DMS 273 (cell line): ENCODE measurements around the gene RTEL1.
"Not testable (repeated sequence)": the region's sequence is repeated elsewhere in the genome, so short reads cannot be mapped to it uniquely, and the experiment has no call there.

ENCODE experiments used
- DNase-seq: peaks from one replicate; lab custom pipeline; 2025; ENCODE audit not compliant: unreplicated experiment; lab: John Stamatoyannopoulos, UW

RTEL1 gene

DNA sequence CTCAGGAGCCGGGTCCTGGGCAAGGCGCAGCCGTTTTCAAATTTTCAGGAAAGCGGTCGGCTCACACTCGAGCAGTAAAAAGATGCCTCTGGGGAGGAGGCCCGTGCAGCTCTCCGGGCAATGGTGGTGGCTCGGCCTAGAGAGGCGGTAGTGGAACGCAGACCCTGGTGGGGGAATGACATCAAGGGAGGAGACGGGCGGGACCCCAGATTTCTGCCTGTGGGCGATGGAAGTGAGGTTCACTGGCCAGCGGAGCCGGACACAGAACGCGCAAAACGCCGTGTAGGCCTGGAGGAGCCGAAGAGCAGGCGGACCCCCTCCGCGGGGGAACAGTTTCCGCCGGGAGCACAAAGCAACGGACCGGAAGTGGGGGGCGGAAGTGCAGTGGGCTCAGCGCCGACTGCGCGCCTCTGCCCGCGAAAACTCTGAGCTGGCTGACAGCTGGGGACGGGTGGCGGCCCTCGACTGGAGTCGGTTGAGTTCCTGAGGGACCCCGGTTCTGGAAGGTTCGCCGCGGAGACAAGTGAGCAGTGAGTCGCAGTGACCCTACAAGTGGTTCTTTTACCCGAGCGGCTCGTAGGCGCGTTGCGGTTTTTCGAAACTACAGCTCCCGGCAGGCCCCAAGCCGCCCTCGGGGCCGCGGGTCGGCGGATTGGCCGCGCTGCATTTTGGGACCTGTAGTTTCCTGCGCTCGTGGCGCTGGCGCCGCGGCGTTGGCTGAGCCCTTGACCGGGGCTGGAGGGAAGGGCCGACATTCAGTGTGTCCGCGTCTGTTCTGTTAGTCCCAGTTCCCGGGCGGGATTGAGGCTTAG is at the start of gene RTEL1:
TSS of gene RTEL1 (plus strand) at position 376 of the 812 bp plus-strand sequence. CDS start 1,091 bp downstream, outside the sequence.
- peak; percentile 96 for DNase-seq

GRCh38 chr20:63610581-63611435 is 47.3 kb upstream of the RTEL1 start:
- DNase-seq, result no peak

DNA sequence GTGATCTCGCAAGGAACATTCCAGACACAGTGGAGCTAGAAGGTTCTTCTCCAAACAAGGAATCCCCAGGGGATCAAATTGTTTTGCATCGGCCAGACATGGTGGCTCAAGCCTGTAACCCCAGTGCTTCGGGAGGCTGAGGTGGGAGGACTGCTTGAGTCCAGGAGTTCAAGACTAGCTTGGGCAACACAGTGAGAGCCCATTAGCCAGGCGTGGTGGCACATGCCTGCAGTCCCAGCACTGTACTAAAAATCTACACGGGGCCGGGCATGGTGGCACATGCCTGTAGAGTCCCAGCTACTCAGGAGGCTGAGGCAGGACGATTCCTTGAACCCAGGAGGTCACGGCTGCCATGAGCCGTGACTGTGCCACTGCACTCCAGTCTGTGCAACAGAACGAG is 46.5 kb upstream of the RTEL1 start:
- no peak for DNase-seq

DNA sequence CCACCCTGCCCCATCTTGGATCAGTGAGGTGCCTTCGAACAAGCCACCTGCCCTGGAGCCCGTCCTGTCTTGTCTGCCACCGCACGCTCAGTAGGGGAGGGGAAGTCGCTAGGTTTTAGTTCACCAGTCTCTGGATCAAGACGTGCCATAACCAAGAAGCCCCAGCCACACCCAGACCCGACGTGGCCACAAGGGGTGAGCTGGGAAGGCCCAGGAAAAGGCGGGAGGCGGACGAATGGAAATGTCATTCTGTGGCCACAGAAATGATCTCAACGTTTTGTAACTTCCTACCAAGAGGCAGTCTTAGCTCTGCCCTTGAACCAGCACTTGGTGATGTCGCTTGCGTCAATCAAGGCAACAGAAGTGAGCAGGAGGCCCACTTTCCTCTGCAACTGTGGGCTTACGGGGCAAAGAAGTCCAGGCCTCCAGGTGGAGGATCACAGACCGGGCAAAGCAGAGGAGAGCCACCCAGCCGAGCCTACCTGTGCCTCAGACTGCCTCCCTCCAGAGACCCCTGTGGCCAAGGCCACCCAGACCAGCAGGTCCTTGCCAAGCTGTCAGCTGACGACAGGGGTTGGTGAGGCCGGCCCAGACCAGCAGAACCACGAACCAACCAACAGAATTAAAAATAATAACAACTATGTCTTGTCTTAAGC is 45.7 kb upstream of the RTEL1 start:
- no peak for DNase-seq

DNA sequence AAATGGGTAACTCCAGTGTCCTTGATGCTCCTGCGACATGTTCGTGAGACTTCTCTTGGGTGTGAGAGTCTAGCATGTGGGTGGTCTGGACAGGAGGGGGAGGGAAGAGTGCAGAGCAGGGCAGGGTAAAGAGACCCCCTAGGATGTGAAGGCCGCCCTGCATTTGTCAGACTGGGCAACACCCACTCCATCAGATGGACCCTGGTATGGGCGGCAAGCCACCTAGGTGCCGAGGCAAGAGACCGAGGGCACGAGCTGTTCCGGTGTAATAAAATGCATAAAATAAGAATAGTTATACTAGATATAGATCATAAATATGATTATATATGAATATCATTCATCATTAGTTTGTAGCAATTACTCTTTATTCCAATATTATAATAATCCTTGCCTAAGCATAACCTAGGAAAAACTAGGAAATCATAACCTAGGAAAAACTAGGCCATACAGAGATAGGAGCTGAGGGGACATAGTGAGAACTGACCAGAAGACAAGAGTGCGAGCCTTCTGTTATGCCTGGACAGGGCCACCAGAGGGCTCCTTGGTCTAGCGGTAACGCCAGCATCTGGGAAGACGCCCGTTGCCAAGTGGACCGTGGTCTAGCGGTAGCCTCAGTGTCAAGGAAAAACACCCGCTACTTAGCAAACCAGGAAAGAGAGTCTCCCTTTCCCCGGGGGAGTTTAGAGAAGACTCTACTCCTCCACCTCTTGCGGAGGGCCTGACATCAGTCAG is 44.1 kb upstream of the RTEL1 start:
- not testable (repeated sequence) for DNase-seq

DNA sequence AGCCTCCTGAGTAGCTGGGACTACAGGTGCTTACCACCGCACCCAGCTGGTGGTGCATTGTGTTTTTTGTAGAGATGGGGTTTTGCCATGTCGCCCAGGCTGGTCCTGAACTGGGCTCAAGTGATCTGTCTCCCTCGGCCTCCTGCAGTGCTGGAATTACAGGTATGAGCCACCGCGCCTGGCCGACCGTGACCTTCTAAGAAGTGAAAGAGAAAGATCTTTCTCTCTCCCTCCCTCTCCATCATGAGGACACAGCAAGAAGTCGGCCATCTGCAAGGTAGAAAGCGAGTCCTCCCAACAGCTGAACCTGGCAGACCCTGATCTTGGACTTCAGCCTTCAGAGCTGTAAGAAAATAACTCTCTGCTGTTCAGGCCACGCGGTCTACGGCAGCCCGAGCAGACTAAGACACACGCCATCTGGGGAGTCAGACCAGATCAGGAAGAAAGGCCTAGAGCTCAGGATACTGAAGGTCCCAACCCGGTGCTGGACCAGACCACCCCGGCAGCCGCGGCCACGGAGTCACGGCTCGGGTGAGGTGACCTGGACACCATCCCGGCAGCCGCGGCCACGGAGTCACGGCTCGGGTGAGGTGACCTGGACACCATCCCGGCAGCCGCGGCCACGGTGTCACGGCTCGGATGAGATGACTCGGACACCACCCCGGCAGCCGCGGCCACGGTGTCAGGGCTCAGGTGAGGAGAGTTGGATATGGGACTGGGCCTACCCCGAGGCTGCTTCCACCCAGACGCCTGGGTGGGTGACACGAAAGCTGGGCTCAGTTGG is 40.8 kb upstream of the RTEL1 start:
- DNase-seq, result no peak

DNA sequence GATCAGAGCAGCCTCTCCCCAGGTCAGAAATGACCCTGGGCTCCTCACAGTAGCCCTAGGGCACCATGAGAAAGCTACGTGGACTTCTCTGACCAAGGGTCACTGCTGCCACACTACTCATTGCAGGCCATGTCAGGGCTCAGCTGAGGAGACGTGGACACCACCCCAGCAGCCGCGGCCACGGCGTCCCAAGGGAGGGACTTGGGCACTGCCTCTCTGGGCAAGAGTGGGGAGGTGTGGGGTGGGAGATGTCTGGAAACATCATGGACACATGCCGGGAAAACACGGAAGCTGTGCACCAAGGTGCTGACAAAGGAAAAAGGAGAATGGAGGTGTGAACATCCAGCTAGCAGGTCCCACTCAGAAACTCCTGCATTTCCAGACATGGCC is 40.2 kb upstream of the RTEL1 start:
- DNase-seq, result no peak

GRCh38 chr20:63618291-63618980 is 39.7 kb upstream of the RTEL1 start:
- DNase-seq, result no peak

- DNase-seq, result no peak
Measured at GRCh38 chr20:63619086-63619485, 39.0 kb upstream of the RTEL1 start.

- DNase-seq, result no peak
Measured at GRCh38 chr20:63619505-63619904, 38.6 kb upstream of the RTEL1 start.

- no peak for DNase-seq
Measured at GRCh38 chr20:63620991-63621390, 37.1 kb upstream of the RTEL1 start.

GRCh38 chr20:63622096-63622495 is 36.0 kb upstream of the RTEL1 start:
- DNase-seq, result no peak

GRCh38 chr20:63622732-63623131 is 35.4 kb upstream of the RTEL1 start:
- DNase-seq, result no peak

GRCh38 chr20:63624486-63624885 is 33.6 kb upstream of the RTEL1 start:
- peak; percentile 24 for DNase-seq

- DNase-seq, result peak; percentile 41
Measured at GRCh38 chr20:63625771-63626423, 32.2 kb upstream of the RTEL1 start.

GRCh38 chr20:63626424-63627128 is 31.5 kb upstream of the RTEL1 start, which contains the start of gene GMEB2:
GMEB2 (minus strand) TSS chr20:63627101; CDS start chr20:63619397, 7,704 bp downstream.
- peak; percentile 95 for DNase-seq

DNA sequence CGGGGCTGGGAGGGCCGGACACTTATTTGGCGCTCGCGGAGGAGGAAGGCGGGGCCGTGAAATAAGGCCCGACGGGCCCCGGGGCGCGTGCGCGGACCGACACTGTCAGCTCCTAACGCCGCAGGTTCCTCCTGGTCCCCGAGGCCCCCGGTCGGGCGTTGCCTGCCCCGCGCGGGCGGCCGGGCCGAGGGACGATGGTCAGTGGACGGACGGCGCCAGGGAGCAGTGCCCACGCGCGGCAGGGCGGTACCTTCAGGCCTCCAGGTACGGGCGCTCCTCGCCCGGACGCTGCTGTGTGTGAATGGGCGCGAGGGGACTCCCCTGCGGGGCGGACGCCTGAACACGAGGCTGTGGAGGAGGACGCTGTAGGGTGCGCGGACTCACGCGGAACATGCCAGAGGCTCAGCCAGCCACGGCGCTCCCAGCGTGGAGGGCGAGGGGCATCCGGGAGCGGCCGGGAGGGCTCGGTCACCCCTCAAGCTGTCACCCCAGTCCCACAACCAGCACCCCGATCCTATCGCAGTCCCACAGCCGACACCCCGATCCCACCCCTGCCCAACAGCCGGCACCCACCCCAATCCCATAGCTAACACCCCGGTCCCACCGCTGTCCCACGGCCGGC is 30.9 kb upstream of the RTEL1 start:
- DNase-seq, result peak; percentile 98

DNA sequence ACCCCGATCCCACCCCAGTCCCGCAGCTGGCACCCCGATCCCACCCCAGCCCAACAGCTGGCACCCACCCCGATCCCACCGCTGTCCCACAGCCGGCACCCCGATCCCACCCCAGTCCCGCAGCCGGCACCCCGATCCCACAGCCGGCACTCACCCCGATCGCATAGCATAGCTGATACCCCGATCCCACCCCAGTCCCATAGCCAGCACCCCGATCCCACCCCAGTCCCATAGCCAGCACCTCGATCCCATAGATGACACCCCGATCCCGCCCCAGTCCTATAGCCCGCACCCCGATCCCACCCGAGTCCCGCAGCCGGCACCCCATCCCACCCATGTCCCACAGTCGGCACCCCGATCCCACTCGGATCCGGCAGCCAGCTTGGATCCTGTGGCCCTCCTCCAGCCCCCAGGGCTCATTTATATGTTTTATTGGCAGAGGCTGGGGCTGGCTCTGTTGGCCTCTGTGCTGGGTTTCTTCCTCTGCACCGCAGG is 30.3 kb upstream of the RTEL1 start:
- no peak for DNase-seq
